HT-29 (cell line): ENCODE measurements around the gene NKAIN4. TPM values are rescaled to one million over a fixed set of nuclear protein-coding genes. Genes with fewer than 3 reads are reported as not detected.

Source experiments
- DNase-seq: peaks from one replicate; pipeline ENCODE4 v3.0.0-alpha.2; 2015; ENCODE audit warnings: low spot score
- total RNA-seq: library from RNA; depleted of rRNA; stranded (reverse); fragments of >200 nt; shearing (Covaris generic); gene quantifications from 2 replicates; pipeline ENCODE4 v1.2.3, GENCODE V29; 2014

NKAIN4 gene
- total RNA-seq, 1 experiment from 2014 or later: not detected

DNA sequence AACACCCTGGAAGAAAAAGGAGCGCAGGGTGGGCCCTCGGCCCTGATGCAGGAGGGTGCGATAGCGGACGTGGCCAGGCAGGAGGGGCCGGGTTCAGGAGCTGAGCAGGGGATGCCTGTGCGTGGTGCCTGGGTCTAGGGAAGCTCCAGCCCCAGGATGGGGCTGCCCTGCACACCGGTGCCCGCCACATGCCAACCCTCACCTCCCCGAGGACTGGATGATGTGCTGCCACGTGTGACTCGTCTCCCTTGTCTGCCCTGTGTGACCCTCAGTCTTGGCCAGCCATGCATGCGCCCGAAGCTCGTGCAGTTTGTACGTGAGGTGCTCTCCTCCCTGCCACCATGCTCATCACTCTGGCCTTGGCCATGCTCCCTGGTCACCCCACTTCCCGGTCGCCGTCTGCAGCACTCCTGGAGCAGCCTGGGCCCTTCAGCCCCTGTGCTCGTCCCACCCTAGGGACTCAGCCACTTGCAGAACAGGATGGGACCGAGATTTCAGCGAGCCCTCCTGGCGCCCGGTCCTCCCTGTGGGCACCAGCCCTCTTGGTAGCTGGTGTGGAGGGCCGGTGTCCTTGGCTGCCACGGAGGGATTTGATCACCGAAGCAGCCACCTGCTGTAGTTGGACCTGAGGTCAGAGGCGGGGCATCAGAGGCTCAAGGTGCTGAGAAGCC is 34.5 kb upstream of the NKAIN4 start:
- no peak for DNase-seq

DNA sequence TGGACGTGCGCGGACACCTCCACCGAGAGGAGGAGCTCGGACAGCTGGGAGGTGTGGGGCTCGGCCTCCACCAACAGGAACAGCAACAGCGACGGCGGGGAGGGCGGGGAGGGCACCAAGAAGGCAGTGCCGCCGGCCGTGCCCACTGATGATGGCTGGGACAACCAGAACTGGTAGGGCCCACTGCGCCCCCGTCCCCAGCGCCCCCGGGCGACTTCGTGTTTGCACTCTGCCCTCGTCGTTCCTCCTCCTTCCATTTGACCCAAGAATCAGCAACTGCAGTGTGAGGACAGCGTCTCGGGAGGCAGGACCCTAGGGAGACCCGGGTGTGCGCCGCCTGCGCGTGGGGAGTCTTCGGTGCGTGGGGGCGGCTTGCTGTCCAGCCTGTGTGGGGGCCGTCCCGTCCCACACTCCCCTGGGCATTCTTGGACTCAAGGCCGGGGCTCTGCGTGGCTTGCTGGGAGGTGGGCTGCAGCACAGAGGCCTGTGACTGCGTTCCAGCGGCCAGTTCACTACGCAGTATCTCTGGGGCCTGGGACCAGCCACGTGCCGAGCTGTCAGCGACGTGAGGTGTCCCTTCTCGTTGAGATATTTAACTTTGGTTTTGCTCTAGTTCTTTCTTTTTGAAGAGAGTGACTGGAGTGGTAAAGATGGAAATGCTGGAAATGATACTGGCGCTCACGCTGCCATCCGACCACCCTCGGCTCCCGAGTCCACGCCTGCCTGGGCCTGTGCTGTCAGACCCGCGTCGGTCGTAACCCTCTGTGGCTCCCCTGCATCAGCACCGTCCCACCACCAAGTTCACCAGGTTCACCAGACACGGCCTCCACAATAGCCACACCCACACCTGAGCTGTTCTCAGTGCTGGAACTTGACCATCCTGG is 33.7 kb upstream of the NKAIN4 start:
- DNase-seq: no peak

DNA sequence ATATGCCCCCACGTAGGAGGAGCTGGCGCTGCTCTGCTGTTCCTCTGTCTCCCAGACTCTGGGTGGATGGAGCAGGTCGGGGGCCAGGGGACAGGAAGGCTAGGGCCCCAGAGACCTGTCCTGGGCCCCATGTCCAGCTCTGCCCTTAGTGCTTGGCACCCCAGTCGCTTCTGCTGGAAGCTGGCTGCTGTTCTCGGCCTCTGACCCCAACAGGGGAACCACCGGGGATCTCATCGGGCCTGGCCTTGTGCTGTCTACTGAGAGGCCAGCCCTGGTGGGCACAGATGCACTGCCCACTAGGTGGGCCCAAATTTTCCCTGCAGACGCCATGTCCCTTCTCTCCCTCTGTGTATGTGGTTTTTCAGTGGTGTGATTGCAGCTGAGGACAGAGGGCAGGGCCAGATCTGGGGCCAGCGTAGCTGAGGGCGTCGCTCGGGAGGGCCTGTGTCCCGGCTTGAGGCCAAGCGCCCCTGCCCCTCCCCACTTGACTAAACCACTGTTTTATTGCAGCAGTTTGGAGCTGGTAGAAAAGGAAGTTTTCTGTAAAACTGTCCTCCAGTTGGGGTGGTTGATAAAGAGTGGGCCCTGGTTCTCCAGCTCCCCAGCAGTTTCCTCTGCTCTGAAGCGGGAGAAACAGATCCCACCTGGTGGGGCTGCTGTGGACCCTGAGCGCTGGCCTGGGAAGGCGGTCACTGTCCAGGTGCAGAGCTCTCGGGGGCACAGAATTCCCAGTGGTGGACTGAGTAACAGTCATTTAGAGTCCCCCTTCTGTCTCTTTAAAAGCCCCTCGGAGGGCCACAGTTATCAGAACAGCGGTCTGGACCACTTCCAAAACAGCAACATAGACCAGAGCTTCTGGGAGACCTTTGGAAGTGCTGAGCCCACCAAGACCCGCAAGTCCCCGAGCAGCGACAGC is 32.8 kb upstream of the NKAIN4 start:
- DNase-seq: no peak

DNA sequence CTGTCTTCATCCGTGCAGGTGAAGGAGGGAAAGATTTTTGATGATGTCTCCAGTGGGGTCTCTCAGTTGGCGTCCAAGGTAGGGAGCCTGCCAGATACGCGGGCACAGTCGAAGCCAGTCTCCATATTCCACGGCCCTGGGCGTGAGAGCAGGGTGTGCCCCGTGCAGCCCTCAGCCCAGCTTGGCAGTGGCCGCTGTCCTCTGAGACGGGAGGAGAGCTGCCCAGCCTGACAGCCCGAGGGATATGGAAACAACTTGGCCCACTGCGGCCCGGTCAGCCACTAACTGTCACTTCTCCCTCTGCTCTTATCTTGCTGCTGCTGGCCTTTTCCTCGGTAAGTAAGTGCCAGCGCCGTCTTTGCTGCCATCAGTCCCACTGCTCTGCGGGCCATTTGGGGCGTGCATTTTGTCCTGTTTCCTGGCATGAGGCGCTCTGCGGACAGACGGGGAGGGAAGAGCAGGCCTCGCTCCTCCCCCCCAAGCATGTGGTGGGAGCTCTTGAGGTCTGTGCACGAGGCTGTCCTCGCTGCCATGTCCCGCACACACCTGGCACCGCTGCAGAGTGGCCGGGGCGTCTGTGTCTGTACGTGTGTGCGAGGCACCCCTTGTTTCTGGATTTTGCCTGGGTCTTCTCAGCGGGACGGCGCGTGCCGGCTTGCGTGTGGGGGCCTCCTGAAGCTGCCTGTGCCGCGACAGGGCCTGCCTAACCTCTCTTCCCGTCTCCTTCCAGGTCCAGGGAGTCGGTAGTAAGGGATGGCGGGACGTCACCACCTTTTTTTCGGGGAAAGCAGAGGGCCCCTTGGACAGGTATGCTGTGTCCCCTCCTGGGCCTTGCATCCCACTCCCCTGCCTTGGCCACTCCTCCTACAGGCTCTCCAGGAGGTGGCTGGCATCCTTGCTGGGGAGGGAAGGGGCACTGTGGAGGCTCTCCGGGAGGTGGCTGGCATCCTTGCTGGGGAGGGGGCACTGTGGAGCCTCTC is 31.7 kb upstream of the NKAIN4 start:
- no peak for DNase-seq

DNA sequence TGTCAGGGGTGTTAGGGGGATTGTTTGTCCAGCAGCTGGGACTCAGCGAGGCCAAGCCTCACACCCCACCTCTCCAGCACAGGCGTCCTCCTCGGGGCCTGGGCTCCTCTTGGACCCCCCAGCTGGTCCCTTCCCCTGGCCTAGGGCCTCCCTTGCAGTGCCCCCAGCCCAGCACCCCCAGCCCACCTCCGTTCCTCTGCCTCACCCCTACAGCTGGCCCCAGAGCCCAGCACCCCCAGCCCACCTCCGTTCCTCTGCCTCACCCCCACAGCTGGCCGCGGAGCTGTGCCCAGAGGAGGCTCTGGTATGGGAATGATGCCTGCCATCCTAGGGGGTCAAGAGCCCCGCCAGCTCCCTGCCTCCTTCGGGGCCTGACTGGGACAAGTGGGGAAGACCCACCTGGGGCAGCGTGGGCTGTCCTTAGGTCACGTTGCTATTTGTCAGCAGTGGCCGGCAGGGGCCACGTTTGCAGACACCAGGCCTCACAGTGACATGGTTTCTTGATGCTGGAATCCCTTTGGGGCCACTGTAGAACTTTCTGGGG is 30.8 kb upstream of the NKAIN4 start:
- no peak for DNase-seq

DNA sequence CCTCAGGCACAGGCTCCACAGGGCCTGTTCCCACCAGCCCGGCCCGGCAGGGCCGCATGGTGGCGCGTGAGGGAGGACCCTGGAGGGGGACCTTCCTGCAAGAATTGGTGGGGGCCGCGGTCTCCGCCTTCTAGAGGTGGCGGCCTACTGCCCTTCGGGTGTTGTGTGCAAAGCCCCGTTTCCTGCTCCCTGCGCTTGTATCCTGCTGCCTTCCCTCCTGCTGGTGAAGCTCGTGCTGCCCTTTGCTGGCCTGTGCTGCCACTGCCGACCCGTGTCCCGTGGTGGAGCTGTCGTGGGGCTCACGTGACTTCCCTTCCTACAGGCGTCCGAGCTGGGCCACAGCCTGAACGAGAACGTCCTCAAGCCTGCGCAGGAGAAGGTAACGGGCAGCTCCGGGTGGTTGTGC is 30.3 kb upstream of the NKAIN4 start:
- no peak for DNase-seq

DNA sequence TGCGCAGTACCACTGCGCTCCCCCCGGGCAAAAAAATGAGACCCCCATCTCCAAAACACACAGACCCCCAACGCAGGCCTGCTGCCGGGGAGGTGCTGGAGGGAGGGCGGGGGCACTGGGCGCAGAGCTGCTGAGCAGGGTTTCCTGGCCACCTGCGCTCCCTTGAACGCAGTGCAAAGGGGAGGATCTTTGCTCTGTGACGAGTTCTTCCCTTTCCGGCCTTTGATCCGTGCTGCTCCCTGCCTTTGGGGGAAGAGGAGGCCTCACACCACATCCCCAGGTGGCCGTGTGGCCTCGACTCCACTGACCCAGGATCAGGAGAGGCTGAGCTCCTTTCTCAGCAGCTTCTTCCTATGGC is 29.8 kb upstream of the NKAIN4 start:
- DNase-seq: no peak

DNA sequence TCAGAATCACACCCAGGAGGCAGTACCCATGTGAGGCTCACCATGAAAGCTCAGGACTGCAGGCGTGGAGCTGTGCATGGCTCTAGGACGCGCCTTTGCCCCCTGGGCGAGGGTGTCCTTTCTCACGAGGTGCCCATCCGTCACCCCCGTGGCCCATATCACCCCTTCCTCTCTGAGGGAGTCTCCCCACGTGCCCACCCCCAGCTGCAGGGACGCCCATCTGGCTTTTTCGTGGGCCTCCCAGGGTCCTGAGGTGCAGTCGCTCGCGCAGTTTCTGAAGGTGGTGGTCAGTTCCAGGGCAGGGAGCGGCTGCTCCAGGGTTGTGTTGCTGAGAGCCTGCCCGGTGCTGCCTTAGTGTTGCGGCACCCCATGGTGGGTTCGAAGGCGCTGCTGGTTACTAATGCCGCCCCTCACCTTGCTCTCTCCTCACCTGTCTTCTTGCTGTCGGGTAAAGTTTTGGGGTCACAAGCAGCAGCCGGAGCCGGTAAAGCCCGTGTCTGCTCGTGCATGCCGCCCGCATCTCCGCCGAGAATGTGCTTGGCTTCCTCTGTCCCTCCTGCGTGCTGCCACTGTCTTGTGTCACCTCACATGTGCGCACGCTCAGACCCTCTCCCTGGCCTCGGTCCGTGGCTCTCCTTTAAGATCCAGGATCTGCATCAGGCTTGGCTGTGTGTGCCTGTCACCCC is 29.3 kb upstream of the NKAIN4 start:
- DNase-seq: no peak

DNA sequence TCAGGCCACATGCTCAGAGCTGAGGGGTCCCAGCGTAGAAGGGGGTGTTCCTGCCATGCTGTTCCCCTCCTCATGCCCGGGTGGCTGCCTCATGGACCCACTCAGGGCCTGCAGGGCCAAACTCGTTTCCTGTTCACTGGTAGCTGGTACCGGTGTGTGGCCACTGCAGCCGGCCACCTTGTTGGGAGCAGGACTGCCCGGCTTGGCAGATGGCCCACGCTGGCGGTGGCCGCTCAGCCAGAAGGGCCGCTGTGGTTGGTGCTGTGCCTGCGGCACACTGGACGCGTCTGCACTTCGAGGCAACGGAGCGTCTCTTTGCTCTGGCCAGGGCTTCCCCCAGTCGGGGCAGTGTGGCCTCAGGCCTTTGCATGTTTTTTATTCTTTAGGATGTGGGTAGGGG is 28.7 kb upstream of the NKAIN4 start:
- no peak for DNase-seq

DNA sequence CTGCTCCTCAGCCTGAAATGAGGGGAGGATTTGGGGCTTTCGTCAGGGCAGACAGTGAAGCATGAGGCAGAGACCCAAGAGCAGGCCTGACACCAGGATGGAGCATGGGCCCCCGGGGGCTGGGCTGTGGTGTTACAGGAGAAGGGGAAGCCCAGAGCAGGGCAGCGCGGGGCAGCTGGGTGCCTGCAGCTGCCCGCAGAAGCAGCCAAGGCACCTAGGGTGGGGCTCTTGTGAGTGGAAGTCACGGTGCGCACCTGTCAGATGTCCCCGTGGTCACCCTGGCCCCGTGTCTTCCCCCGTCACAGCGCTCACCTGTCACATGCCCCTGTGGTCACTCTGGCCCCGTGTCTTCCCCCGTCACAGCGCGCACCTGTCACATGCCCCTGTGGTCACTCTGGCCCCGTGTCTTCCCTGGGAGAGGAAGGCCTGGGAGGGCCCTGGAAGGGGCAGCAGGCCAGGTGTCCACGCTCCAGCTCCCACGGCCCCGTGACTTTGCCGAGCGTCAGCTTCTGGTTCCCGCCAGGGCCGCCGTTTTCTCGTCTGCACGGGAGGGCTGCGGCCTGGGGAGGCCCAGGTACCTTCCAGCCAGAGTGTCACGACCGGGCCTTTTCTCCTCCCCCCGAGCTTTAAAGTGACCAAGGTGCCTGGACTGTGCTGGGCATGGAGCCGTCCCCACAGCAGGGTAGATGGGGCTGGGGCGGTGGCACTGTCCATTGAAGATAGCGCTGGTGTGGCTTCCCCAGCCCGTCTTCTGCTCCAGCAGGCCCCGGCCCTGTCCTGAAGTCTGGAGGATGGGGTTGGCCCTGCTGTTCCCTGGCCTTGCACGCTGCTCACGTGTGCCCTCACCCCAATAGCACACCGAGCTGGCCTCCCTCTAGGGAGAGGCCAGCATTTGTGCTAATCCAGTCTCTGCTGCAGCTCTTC is 27.7 kb upstream of the NKAIN4 start:
- DNase-seq: no peak

DNA sequence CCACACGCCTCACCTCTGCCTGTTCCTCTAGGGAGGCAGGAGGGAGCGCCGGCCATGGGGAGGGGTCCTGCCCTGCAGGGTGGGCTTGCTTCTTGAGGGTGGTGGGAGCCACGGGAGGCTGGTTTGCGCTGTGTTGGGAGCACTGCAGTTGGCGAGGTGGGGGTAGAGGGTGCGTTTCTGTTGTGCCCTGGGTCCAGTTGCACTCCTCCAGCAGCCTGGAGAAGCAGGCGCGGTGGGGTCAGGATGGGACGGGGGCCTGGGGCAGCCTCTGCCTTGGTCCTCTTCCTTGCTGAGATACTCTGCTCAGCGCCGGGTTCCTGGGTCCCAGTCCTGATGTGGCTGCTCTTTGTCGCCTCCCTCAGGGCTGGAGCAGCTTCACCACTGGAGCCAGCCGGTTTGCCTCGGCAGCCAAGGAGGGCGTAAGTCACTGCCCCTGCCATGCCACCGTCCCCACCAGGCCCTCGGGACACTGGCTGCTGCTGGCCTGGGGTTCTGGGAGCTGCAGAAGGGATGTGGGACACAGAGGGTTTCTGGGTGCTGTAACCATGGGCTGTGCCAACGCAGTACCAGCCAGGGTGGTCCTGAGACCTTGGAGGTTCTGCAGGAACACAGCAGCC is 26.8 kb upstream of the NKAIN4 start:
- DNase-seq: no peak

DNA sequence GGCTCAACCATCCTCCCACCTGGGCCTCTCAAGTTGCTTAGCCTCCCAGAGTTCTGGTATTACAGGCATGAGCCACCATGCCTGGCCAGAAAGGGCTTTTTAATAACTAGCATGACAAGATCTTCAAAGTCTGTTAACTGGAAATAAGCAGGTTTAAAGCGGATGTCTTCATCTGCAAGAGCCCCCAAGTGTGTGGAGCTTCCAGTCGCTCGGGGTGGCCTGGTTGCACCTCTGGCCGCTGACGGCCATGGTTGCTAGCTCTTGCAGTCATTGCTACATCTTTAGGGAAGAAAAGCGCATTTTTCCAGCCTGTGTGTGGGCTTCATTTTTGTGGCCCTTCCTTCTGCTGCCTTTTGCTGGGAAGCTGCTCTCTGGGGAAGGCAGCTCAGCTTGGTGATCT is 26.1 kb upstream of the NKAIN4 start:
- DNase-seq: no peak

DNA sequence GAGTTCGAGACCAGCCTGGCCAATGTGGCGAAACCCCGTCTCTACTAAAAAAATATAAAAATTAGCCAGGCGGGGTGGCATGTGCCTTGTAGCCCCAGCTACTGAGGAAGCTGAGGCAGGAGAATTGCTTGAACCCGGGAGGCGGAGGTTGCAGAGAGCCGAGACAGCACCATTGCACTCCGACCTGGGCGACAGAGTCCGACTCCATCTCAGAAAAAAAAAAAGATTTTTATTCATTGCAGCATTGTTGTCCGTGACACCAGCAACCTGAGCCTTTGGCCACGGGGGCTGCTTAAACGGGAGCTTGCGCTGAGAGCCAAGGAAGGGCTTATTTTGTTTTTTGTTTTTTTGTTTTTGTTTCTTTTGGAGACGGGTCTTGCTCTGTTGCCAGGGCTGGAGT is 25.7 kb upstream of the NKAIN4 start:
- no peak for DNase-seq

DNA sequence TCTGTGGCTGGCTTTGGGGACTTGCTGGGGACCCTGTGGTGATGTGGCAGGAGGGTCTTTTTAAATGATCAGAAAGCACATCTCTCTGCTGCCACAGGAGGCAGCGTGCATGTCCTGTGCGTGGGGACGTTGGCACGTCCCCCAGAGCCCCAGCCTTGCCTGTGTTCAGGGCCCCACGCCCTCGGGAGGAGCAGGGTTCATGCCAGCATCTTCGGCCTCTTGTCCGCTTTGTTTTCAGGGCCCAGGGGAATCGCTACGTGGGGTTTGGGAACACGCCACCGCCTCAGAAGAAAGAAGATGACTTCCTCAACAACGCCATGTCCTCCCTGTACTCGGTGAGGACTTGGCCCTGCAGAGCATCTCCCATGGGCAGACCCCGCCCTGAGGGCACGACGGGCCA is 24.4 kb upstream of the NKAIN4 start:
- DNase-seq: no peak

DNA sequence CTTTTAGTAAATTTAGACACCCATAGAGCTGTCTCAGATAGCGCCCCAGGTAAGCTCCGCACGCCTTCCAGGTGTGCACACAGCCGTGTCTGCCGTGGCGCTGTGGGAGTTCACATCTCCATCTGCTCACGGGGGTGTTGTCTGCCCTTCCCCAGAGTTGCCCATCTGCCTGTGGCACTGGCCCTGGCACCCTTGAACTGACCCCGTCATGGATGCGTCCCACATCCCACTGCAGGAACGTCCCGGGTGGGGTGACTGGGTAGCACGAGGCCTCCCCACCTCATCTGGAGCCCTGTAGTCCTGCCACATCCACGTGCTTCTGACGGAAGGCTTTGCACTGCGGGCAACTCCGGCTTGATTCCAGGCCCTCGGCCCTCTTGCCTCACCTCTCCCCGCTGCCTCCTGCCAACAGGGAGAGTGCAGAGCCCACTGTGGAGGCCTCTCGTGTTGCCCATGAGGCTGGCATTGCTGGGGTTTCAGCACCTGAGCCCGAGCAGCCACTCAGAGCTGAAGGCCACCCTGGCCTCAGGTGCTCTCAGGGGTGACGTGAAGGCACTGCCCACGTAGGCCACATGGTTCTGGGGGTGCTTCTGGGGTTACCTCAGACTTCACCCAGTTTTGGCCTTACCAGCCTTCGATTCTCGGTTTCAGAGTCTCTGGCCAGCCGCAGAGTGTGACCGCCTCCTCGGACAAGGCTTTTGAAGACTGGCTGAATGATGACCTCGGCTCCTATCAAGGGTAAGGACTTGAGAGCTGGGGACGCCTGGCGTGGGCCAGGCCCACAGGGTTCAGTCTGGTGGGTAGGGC is 23.4 kb upstream of the NKAIN4 start:
- DNase-seq: no peak

DNA sequence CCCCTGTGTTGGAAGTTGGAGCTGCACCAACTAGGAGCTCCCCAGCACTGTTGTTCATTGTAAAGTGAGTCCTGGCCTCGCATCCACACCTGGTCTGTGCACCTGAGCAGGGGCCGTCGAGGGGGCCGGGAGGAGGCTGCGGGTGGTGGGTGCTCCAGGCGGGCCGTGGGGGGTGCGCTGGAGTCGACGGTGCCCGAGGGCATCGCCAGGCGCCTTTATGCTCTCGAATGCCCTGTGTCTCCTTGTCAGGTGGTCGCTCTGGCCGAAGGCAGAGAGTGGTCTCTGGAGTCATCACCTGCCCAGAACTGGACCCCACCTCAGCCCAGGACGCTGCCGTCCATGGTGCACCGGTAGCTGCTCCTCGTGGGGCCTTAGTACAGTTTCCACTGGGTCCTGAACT is 22.7 kb upstream of the NKAIN4 start:
- no peak for DNase-seq

DNA sequence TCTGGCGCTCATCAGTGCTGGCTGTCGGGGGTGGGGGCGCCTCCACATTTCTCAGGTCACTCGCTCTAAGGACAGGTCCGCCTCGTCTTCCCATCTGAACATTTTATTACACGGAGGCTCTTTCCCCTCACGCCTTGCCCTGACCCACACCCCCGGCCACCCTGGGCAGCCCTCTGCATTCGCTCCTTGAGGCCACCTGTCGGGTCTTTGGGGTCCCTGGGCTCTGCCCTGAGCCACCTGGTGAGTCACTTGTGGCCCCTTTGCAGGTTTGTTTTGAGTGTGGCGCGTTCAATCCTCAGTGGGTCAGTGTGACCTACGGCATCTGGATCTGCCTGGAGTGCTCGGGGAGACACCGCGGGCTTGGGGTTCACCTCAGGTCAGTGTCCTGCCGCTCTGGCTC is 21.6 kb upstream of the NKAIN4 start:
- DNase-seq: no peak
